ENCODE results near the gene MMP13. TPM values are rescaled to one million over a fixed set of nuclear protein-coding genes. Genes with fewer than 3 reads are reported as not detected.

The MMP13 gene
- total RNA-seq, 4 donors from 2014 or later, result not detected

DNA sequence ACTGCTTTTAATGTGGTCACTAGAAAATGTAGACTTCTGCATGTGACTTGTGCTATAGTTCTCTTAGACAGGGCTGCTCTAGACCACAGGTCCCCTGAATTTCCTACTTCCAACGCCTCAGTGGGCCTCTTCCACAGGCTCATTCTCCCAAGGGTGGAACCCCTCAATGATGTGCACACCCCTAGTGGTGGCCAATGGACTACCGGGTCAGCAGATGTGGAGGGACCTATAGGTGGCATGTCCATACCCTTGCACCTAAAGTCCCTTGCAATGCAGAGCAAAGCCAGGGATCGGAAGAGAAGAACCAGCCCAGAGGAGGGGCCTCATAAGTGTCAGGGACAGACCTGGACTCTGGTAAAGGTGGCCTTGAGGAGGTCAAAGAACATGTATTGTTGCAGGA, 20.0 kb downstream of the MMP13 start:
- Histone ChIP-seq H3K36me3 (no peaks in the 10 kb centered on the region), H3K4me3 (no peak overlapping the region), H3K4me1 (peaks cover 0 to 3% (median 0%) of the 10 kb centered on the region in 3 donors), H3K27ac (no peak overlapping the region), H3K27me3 (peaks cover 0 to 29% (median 0%) of the 10 kb centered on the region in 4 donors), H3K9me3 (no peaks in the 10 kb centered on the region)
- 74 to 86% methylated on average over 3 of the region's 3 CpGs for WGBS, 2 donors
- no peak for TF ChIP-seq POLR2A (IDR thresholded peaks at IDR 0.05)
- TF ChIP-seq, protein P1, sequence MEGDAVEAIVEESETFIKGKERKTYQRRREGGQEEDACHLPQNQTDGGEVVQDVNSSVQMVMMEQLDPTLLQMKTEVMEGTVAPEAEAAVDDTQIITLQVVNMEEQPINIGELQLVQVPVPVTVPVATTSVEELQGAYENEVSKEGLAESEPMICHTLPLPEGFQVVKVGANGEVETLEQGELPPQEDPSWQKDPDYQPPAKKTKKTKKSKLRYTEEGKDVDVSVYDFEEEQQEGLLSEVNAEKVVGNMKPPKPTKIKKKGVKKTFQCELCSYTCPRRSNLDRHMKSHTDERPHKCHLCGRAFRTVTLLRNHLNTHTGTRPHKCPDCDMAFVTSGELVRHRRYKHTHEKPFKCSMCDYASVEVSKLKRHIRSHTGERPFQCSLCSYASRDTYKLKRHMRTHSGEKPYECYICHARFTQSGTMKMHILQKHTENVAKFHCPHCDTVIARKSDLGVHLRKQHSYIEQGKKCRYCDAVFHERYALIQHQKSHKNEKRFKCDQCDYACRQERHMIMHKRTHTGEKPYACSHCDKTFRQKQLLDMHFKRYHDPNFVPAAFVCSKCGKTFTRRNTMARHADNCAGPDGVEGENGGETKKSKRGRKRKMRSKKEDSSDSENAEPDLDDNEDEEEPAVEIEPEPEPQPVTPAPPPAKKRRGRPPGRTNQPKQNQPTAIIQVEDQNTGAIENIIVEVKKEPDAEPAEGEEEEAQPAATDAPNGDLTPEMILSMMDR (IDR thresholded peaks at IDR 0.05), result no peak
- intact Hi-C loops (cut with DNase I), result loop anchor here (10.0 kb wide), 1 partner anchor 121 kb away; no protein-coding TSS in a partner anchor
- DNase-seq, result no peak

DNA sequence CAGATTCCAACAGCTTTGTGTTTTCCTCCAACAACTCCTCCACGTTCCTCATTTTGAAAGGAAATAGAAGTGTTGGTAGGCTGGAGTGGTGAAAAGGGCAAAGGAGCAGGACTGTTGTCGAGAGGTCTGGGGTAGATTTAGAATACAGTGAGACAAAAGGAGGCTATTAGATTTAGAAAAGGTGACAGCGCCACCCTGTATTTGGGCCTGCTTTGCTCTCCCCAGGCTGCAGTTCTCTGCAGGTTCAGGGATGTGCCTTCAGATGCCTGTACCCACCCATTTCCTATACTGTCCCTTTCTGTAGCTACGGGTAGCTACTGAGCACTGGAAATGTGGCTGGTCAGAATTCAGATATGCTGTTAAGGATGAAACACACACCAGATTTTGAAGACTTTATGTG, 20.8 kb downstream of the MMP13 start:
- intact Hi-C loops (cut with DNase I), result loop anchor here (10.0 kb wide), 1 partner anchor 120 kb away; no protein-coding TSS in a partner anchor
- DNase-seq, result no peak
- no peaks in the 10 kb centered on the region for H3K36me3 ChIP-seq
- peaks cover 0 to 21% (median 0%) of the 10 kb centered on the region in 4 donors for H3K27me3 ChIP-seq
- H3K4me3 ChIP-seq, result no peak overlapping the region
- H3K9me3 ChIP-seq, result no peaks in the 10 kb centered on the region
- H3K27ac ChIP-seq, result no peak overlapping the region
- H3K4me1 ChIP-seq, result peaks cover 0 to 3% (median 0%) of the 10 kb centered on the region in 3 donors
- 83% methylated on average over 4 of the region's 4 CpGs for WGBS, 2 donors
- no peak for TF ChIP-seq POLR2A (IDR thresholded peaks at IDR 0.05)
- TF ChIP-seq, protein P1 (IDR thresholded peaks at IDR 0.05), result no peak

DNA sequence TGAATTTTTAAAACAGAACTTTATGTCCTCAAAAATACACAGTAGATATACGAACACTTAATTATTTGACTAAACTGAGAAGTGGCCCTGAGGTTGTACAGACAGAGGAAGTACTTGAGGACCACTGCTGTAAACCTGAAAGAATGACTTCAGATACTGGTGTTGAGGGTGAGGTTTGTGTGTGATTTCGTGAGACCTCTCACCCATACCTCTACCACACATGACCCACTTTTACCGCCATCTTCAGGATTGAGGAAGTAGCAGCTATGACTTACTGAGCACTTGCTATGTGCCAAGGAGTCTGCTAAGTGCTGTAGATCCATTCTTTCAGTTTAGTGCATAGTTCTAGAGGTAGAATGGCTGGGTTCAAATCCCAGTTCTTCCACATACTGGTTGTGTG, 21.9 kb downstream of the MMP13 start:
- Histone ChIP-seq H3K36me3 (no peaks in the 10 kb centered on the region), H3K27ac (no peak overlapping the region), H3K4me1 (peaks cover 0 to 1% (median 0%) of the 10 kb centered on the region in 3 donors), H3K9me3 (no peaks in the 10 kb centered on the region), H3K4me3 (no peak overlapping the region), H3K27me3 (peaks cover 0 to 17% (median 0%) of the 10 kb centered on the region in 4 donors)
- WGBS, 2 donors, result 83 to 84% methylated on average over 3 of the region's 3 CpGs
- intact Hi-C loops (cut with DNase I), result loop anchor here (10.0 kb wide), 1 partner anchor 119 kb away; no protein-coding TSS in a partner anchor
- TF ChIP-seq, protein P1 (IDR thresholded peaks at IDR 0.05), result no peak
- TF ChIP-seq POLR2A (IDR thresholded peaks at IDR 0.05), result no peak
- DNase-seq, result no peak

DNA sequence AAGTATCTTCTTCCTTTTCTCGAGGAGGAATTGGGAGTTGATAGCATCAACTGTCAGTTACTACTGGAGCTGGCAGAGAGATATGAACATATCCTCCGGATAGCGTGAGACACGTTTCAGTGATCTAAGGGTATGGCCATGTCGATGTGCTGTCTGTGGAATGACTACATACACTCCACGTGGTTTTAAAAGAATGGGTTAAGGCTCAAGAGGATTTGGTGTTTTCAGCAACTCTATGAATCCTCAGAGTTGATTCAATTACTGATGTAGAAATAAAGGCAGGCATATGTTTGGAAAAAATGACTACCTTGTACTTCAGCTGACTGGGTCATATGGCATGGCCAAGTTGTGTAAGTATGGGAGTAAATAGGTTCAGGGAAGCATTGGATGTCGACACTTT, 22.9 kb downstream of the MMP13 start:
- no peak for TF ChIP-seq POLR2A (IDR thresholded peaks at IDR 0.05)
- TF ChIP-seq, protein P1 (IDR thresholded peaks at IDR 0.05), result no peak
- DNase-seq, result no peak
- Histone ChIP-seq H3K4me1 (no peaks in the 10 kb centered on the region), H3K9me3 (no peaks in the 10 kb centered on the region), H3K36me3 (no peaks in the 10 kb centered on the region), H3K4me3 (no peak overlapping the region), H3K27me3 (peaks cover 0 to 17% (median 0%) of the 10 kb centered on the region in 4 donors), H3K27ac (no peak overlapping the region)
- 69 to 76% methylated on average over 5 to 7 of the region's 7 CpGs for WGBS, 2 donors
- intact Hi-C loops (cut with DNase I), result loop anchor here (10.0 kb wide), 1 partner anchor 118 kb away; no protein-coding TSS in a partner anchor

DNA sequence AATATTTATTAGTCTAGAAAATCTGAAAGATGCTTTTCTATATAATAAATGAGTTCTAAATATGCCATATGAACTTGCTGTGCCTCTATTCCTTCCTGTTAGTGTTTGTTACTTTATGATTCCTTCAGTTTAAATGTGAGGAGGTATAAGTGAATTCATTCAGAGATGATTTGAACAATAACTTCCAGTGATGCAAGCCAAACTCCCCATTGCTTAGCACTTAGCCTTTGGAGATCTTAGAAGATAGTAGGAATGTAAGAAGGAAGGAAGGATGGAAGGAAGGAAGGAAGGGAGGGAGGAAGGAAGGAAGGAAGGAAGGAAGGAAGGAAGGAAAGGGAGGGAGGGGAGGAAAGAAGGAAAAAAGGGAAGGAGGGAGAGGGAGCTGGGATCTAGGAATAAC, 25.1 kb downstream of the MMP13 start:
- Histone ChIP-seq H3K27me3 (peaks cover 0 to 8% (median 0%) of the 10 kb centered on the region in 4 donors), H3K4me3 (no peak overlapping the region), H3K36me3 (no peaks in the 10 kb centered on the region), H3K9me3 (no peaks in the 10 kb centered on the region), H3K4me1 (no peaks in the 10 kb centered on the region), H3K27ac (no peak overlapping the region)
- intact Hi-C loops (cut with DNase I), result loop anchor here (10.0 kb wide), 1 partner anchor 116 kb away; no protein-coding TSS in a partner anchor
- no peak for DNase-seq
- TF ChIP-seq POLR2A (IDR thresholded peaks at IDR 0.05), result no peak
- TF ChIP-seq, protein P1 (IDR thresholded peaks at IDR 0.05), result no peak

All from esophagus squamous epithelium (tissue), 5 donors.